Trophoblast cell (in vitro differentiated cells and primary cell): ENCODE results near the gene SLC19A1.

ENCODE experiments used
- DNase-seq, 2 donors: peaks; one replicate each; pipeline ENCODE4 v3.0.0-alpha.2; 2016
- H2AFZ ChIP-seq: 2 replicates; pipeline ENCODE4 v1.6.1; 2013; ENCODE audit warnings: low read length, moderate library complexity, mild to moderate bottlenecking; ENCODE audit not compliant: insufficient read depth, poor library complexity
- H2AK5ac ChIP-seq: 2 replicates; pipeline ENCODE4 v1.6.1; 2013; ENCODE audit warnings: mild to moderate bottlenecking, low read length
- H2BK120ac ChIP-seq: 2 replicates; pipeline ENCODE4 v1.6.1; 2013; ENCODE audit warnings: low read length, mild to moderate bottlenecking, moderate library complexity; ENCODE audit not compliant: insufficient read depth, poor library complexity
- H2BK12ac ChIP-seq: 2 replicates; pipeline ENCODE4 v1.6.1; 2013; ENCODE audit warnings: mild to moderate bottlenecking, low read length, moderate library complexity
- H2BK5ac ChIP-seq: 2 replicates; pipeline ENCODE4 v1.6.1; 2013; ENCODE audit warnings: low read length, low read depth, moderate library complexity, mild to moderate bottlenecking; ENCODE audit not compliant: poor library complexity
- H3K14ac ChIP-seq: 2 replicates; pipeline ENCODE4 v1.6.1; 2013; ENCODE audit warnings: mild to moderate bottlenecking, low read length
- H3K18ac ChIP-seq: 2 replicates; pipeline ENCODE4 v1.6.1; 2013; ENCODE audit warnings: mild to moderate bottlenecking, low read length
- H3K23ac ChIP-seq: 2 replicates; pipeline ENCODE4 v1.6.1; 2013; ENCODE audit warnings: low read length
- H3K27ac ChIP-seq: 2 replicates; pipeline ENCODE4 v1.5.1; 2013; ENCODE audit warnings: low read depth, mild to moderate bottlenecking, inconsistent platforms, low read length, moderate library complexity
- H3K27me3 ChIP-seq: 2 replicates; pipeline ENCODE4 v1.6.1; 2013; ENCODE audit warnings: inconsistent platforms, mild to moderate bottlenecking, low read length, moderate library complexity; ENCODE audit not compliant: insufficient read depth
- H3K36me3 ChIP-seq, 2 experiments: 1 replicate in 1 of 2; 2 replicates in 1 of 2; pipeline ENCODE4 v1.6.1; 2013; ENCODE audit warnings: low read length in 2 of 2, mild to moderate bottlenecking in 2 of 2, moderate library complexity in 1 of 2; ENCODE audit not compliant: insufficient read depth in 2 of 2, control insufficient read depth in 1 of 2
- H3K4ac ChIP-seq: 2 replicates; pipeline ENCODE4 v1.6.1; 2013; ENCODE audit warnings: low read depth, mild to moderate bottlenecking, low read length, moderate library complexity
- H3K4me1 ChIP-seq, 2 experiments: 1 replicate in 1 of 2; 2 replicates in 1 of 2; pipeline ENCODE4 v1.6.1; 2013; ENCODE audit warnings: low read length in 2 of 2, mild to moderate bottlenecking in 2 of 2, moderate library complexity in 1 of 2; ENCODE audit not compliant: insufficient read depth in 2 of 2, control insufficient read depth in 1 of 2
- H3K4me2 ChIP-seq: 2 replicates; pipeline ENCODE4 v1.6.1; 2013; ENCODE audit warnings: inconsistent platforms, mild to moderate bottlenecking, low read length, moderate library complexity
- H3K4me3 ChIP-seq: 2 replicates; pipeline ENCODE4 v1.5.1; 2013; ENCODE audit warnings: mild to moderate bottlenecking, low read depth, low read length, inconsistent platforms
- H3K79me1 ChIP-seq: one replicate; pipeline ENCODE4 v1.6.1; 2013; ENCODE audit warnings: low read length
- H3K79me2 ChIP-seq: 2 replicates; pipeline ENCODE4 v1.6.1; 2013; ENCODE audit warnings: low read length, mild to moderate bottlenecking; ENCODE audit not compliant: control insufficient read depth, insufficient read depth, poor library complexity
- H3K9ac ChIP-seq: 2 replicates; pipeline ENCODE4 v1.6.1; 2013; ENCODE audit warnings: mild to moderate bottlenecking, low read length
- H3K9me3 ChIP-seq: 2 replicates; pipeline ENCODE4 v1.6.1; 2013; ENCODE audit warnings: low read depth, mild to moderate bottlenecking, control low read depth, inconsistent platforms, low read length; ENCODE audit not compliant: insufficient read depth
- H4K12ac ChIP-seq: 2 replicates; pipeline ENCODE4 v1.6.1; 2013; ENCODE audit warnings: low read depth, mild to moderate bottlenecking, low read length, moderate library complexity
- H4K8ac ChIP-seq: 2 replicates; pipeline ENCODE4 v1.6.1; 2013; ENCODE audit warnings: low read depth, mild to moderate bottlenecking, low read length, moderate library complexity
- H4K91ac ChIP-seq: one replicate; pipeline ENCODE4 v1.6.1; 2013; ENCODE audit warnings: low read depth, mild to moderate bottlenecking, low read length, moderate library complexity
- whole genome bisulfite sequencing: extraction: QIAGEN DNeasy Blood & Tissue Kit; methylation state at CpG from one replicate; pipeline ENCODE4 v1.1.7; 2013; ENCODE audit warnings: missing lambda C conversion rate; ENCODE audit not compliant: insufficient read length, insufficient coverage; ENCODE audit errors: extremely low coverage; 5-methylcytosine and 5-hydroxymethylcytosine counted together

Gene SLC19A1

DNA sequence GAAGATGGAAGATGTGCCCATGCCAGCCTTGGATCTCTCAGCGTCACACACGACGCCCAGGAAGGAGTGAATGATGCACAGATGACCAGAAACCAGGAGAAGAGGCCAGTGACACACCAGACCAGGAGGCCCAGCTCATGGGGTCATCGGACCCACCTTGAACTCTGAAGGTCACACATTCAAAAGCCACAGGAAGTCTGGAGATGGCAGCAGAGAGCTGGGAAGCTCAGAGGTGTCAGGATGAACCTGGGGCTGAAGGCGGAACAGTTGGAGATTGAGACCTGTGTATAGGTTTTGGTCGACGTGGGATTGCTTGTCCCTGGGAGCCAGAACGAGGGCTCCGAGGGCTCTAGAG, 43.6 kb downstream of the SLC19A1 start:
- Histone ChIP-seq H3K27me3 (no peaks in the 10 kb centered on the region), H4K12ac (no peak overlapping the region), H3K79me1 (no peaks in the 10 kb centered on the region), H4K8ac (no peak overlapping the region), H2AK5ac (no peak overlapping the region), H2BK120ac (no peak overlapping the region), H2AFZ (no peak overlapping the region), H3K79me2 (no peaks in the 10 kb centered on the region), H3K36me3 (peaks cover 64 to 66% of the 10 kb centered on the region in 2 experiments), H3K14ac (no peak overlapping the region), H3K4me1 (no peaks in the 10 kb centered on the region), H3K9ac (no peak overlapping the region), H3K9me3 (peaks cover 7% of the 10 kb centered on the region), H3K4me3 (no peak overlapping the region), H4K91ac (no peak overlapping the region), H3K18ac (no peak overlapping the region), H2BK12ac (no peak overlapping the region), H3K23ac (no peak overlapping the region), H3K27ac (no peak overlapping the region), H2BK5ac (no peak overlapping the region), H3K4ac (no peak overlapping the region), H3K4me2 (no peak overlapping the region)
- peak in 1 of 2 donors; percentile 39 for DNase-seq
- no CpG with 5 or more reads among the region's 9 CpGs for WGBS

DNA sequence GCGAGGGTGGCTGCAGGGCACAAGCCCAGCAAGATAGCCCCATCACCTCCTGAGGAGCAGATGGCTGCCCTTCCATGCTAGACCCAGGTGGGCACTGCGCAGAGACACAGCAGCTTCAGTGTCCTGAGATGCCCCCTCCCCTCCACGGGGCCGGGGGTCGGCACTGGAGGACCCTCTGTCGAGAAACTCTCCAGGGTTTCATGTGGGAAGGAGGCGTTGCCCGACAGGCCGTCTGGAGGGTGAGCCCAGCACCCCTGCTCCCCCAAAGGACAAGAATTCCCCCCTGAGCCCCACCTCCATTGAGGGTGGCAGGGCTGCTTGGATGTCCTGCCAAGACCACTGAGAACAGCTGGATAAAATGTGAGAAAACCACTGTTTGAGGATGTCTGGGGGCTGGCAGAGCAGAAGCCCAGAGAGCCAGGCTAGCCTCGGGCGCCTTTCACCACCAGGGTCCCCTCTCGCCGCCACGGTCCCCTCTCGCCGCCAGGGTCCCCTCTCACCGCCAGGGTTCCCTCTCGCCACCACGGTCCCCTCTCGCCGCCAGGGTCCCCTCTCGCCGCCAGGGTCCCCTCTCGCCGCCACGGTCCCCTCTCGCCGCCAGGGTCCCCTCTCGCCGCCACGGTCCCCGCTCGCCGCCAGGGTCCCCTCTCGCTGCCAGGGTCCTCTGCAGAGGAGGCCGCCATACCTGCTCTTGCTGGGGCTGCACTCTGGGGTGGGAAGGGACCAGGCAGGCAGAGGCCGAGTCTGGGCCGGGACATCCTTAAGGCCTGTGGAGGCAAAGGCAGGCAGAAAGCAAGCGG, 44.2 kb downstream of the SLC19A1 start:
- Histone ChIP-seq H2BK120ac (no peak overlapping the region), H3K23ac (no peak overlapping the region), H2AFZ (no peak overlapping the region), H3K27me3 (no peaks in the 10 kb centered on the region), H4K12ac (no peak overlapping the region), H3K9me3 (peaks cover 7% of the 10 kb centered on the region), H3K27ac (no peak overlapping the region), H3K4me3 (no peak overlapping the region), H3K4ac (no peak overlapping the region), H2BK12ac (no peak overlapping the region), H4K8ac (no peak overlapping the region), H3K36me3 (peaks cover 68 to 71% of the 10 kb centered on the region in 2 experiments), H3K18ac (no peak overlapping the region), H2AK5ac (no peak overlapping the region), H2BK5ac (no peak overlapping the region), H3K9ac (no peak overlapping the region), H4K91ac (no peak overlapping the region), H3K4me1 (no peaks in the 10 kb centered on the region), H3K4me2 (no peak overlapping the region), H3K79me2 (no peaks in the 10 kb centered on the region), H3K14ac (no peak overlapping the region), H3K79me1 (no peaks in the 10 kb centered on the region)
- no CpG with 5 or more reads among the region's 39 CpGs for WGBS
- no peak for DNase-seq

- no peak overlapping the region for H2BK5ac ChIP-seq
- H3K9me3 ChIP-seq, result peaks cover 7% of the 10 kb centered on the region
- H4K8ac ChIP-seq, result no peak overlapping the region
- no peak overlapping the region for H2AFZ ChIP-seq
- H3K36me3 ChIP-seq, result peaks cover 73 to 78% of the 10 kb centered on the region in 2 experiments
- H3K27me3 ChIP-seq, result no peaks in the 10 kb centered on the region
- no peak for DNase-seq
- H2BK120ac ChIP-seq, result no peak overlapping the region
- H4K12ac ChIP-seq, result no peak overlapping the region
- H4K91ac ChIP-seq, result no peak overlapping the region
- no peak overlapping the region for H3K4me3 ChIP-seq
- no peak overlapping the region for H3K23ac ChIP-seq
- no peaks in the 10 kb centered on the region for H3K79me2 ChIP-seq
- no peaks in the 10 kb centered on the region for H3K4me1 ChIP-seq
- no peak overlapping the region for H3K27ac ChIP-seq
- H3K18ac ChIP-seq, result no peak overlapping the region
- no peak overlapping the region for H3K4ac ChIP-seq
- H2BK12ac ChIP-seq, result no peak overlapping the region
- H3K4me2 ChIP-seq, result no peak overlapping the region
- H3K79me1 ChIP-seq, result no peaks in the 10 kb centered on the region
- no peak overlapping the region for H3K14ac ChIP-seq
- no CpG with 5 or more reads among the region's 22 CpGs for WGBS
- H3K9ac ChIP-seq, result no peak overlapping the region
- no peak overlapping the region for H2AK5ac ChIP-seq
These were observed 45.0 kb downstream of the SLC19A1 start for GRCh38 chr21:45496968-45497845.

DNA sequence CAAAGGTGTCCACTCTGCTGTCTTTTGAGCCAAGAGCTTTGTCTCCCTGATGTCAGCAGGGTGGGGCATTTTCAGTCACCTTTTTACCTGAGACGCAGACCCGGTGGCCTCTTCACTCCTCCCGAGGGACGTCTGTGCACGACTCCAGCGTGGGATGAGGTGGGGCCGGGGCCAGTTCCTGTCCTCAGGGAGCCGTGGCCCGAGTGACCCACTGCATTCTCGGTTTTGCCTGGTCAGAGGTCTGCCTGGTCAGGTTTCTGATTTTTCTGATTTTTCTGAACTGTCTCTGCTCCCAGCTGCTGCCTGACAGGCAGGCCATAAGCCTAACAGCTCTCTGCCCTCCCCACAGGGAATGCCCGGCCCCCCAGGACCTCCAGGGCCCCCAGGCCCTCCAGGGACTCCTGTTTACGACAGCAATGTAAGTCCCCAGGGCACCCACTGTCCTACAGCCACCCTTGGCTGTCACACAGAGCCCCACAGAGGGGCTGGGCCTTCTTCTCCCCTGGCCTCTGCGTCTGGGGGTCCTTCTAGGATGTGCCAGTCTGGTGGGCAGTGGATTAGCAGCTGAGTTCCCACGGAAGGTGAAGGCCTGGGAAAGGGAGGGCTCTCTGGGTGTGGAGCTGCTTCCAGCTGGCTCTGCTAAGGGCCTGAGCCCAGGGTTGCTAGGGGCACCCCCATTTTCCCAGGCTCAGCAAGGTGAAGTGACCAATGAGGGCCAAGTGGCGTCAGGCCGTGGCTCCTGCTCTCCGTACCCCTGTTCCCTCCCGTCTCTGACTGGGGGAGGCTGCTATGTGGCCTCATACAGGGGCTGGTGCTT, 45.9 kb downstream of the SLC19A1 start:
- Histone ChIP-seq H3K9me3 (peaks cover 7% of the 10 kb centered on the region), H3K4ac (no peak overlapping the region), H4K8ac (no peak overlapping the region), H4K91ac (no peak overlapping the region), H3K4me2 (no peak overlapping the region), H3K4me3 (no peak overlapping the region), H3K27me3 (no peaks in the 10 kb centered on the region), H3K9ac (no peak overlapping the region), H3K36me3 (peaks cover 79 to 83% of the 10 kb centered on the region in 2 experiments), H2BK120ac (no peak overlapping the region), H3K23ac (no peak overlapping the region), H3K14ac (no peak overlapping the region), H2AFZ (no peak overlapping the region), H4K12ac (no peak overlapping the region), H2BK12ac (no peak overlapping the region), H3K4me1 (no peaks in the 10 kb centered on the region), H2BK5ac (no peak overlapping the region), H3K27ac (no peak overlapping the region), H2AK5ac (no peak overlapping the region), H3K79me1 (no peaks in the 10 kb centered on the region), H3K79me2 (no peaks in the 10 kb centered on the region), H3K18ac (no peak overlapping the region)
- WGBS, result no CpG with 5 or more reads among the region's 18 CpGs
- no peak for DNase-seq
